ENCODE data around the gene ELSPBP1.
"Not testable (repeated sequence)": the region's sequence is repeated elsewhere in the genome, so short reads cannot be mapped to it uniquely, and the experiment has no call there.

The ELSPBP1 gene

GRCh38 chr19:47994209-47994802, at the start of gene ELSPBP1:
TSS of gene ELSPBP1 (plus strand) at chr19:47994632. CDS start at chr19:48008668, 14,036 bp downstream.
- DNase-seq = no peak

- DNase-seq = not testable (repeated sequence)
These were observed 44.4 kb upstream of the ELSPBP1 start for GRCh38 chr19:47949852-47950521.

- not testable (repeated sequence) for DNase-seq
These were observed 42.3 kb upstream of the ELSPBP1 start for GRCh38 chr19:47952132-47952531.

GRCh38 chr19:47955936-47956335, 38.5 kb upstream of the ELSPBP1 start:
- DNase-seq = not testable (repeated sequence)

GRCh38 chr19:47973529-47973928, 20.9 kb upstream of the ELSPBP1 start:
- no peak for DNase-seq

GRCh38 chr19:47991191-47991808, 3.1 kb upstream of the ELSPBP1 start:
- DNase-seq = no peak

GRCh38 chr19:47992070-47992469, 2.4 kb upstream of the ELSPBP1 start, which contains the start of gene BSPH1:
TSS of gene BSPH1 (minus strand) at chr19:47992170. CDS start at chr19:47992081, 89 bp downstream.
- no peak for DNase-seq

GRCh38 chr19:47996230-47996727, 1.8 kb downstream of the ELSPBP1 start:
- DNase-seq = no peak

- no peak for DNase-seq
These were observed 4.4 kb downstream of the ELSPBP1 start for GRCh38 chr19:47998800-47999199.

GRCh38 chr19:48000846-48001245, 6.4 kb downstream of the ELSPBP1 start:
- no peak for DNase-seq

- no peak for DNase-seq
These were observed 9.8 kb downstream of the ELSPBP1 start for GRCh38 chr19:48004236-48004635.

- DNase-seq = no peak
These were observed 12.3 kb downstream of the ELSPBP1 start for GRCh38 chr19:48006762-48007161.

- DNase-seq = no peak
These were observed 16.7 kb downstream of the ELSPBP1 start for GRCh38 chr19:48010932-48011758.

- DNase-seq = no peak
These were observed 26.3 kb downstream of the ELSPBP1 start for GRCh38 chr19:48020686-48021085.

- no peak for DNase-seq
These were observed 28.6 kb downstream of the ELSPBP1 start for GRCh38 chr19:48023011-48023410.

- no peak for DNase-seq
These were observed 29.1 kb downstream of the ELSPBP1 start for GRCh38 chr19:48023518-48023917.

GRCh38 chr19:48025480-48025879, 31.0 kb downstream of the ELSPBP1 start:
- DNase-seq = no peak

- DNase-seq = no peak
These were observed 35.0 kb downstream of the ELSPBP1 start for GRCh38 chr19:48029431-48029830.

GRCh38 chr19:48030073-48030472, 35.6 kb downstream of the ELSPBP1 start:
- DNase-seq = no peak

GRCh38 chr19:48033604-48034003, 39.2 kb downstream of the ELSPBP1 start:
- DNase-seq = no peak

GRCh38 chr19:48036765-48037164, 42.3 kb downstream of the ELSPBP1 start:
- DNase-seq = no peak

- no peak for DNase-seq
These were observed 47.6 kb downstream of the ELSPBP1 start for GRCh38 chr19:48041877-48042580.
